Spleen (tissue), 7 donors: ENCODE data around the gene LSM5.

Experiments used
- POLR2A ChIP-seq, 3 donors: fragments of 450-650 bp; IDR thresholded peaks; one replicate each; pipeline ENCODE4 v1.5.1; 2017; ENCODE audit warnings: antibody characterized with exemption in 3 of 3, mild to moderate bottlenecking in 1 of 3
- TF ChIP-seq, protein P1 (sequence below), 11 experiments: fragments of 200-600 bp in 7 of 11; fragments of 450-650 bp in 4 of 11; sonication (generic) in 4 of 11; IDR thresholded peaks in 8 of 11; conservative IDR thresholded peaks in 3 of 11; 1 replicate in 7 of 11; 2 replicates in 4 of 11; pipeline versions ENCODE4 v1.4.0 to v1.8.0; 2016 to 2021; ENCODE audit warnings: antibody characterized with exemption in 11 of 11, inconsistent platforms in 4 of 11, mild to moderate bottlenecking in 1 of 11
- donor health status: DM: no; HTN: no; CAD: no; lungs with moderate emphysema.
- donor health status: DM: no; HTN: no; CAD: no.
- donor health status: DM: no; HTN: no; CAD: no.

DNA sequence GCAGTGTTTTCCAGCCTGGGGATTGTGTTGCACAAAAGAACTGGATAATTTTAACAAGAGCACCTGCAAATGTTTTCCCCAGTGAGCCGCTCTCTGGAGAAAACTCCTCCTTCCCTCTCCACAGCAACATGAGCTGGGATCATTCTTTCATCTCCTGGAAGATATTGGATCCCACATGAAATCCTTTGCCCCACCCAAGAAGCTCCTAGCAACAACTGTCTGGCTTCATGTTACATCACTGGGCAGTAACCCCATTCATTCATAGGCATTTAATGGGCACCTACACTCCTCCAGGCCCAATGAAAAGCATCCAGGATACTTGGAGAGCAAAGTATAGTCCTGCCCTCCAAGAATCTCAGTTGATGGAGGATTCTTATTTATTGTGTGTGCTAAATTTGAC is 27.2 kb downstream of the LSM5 start:
- TF ChIP-seq, protein P1, sequence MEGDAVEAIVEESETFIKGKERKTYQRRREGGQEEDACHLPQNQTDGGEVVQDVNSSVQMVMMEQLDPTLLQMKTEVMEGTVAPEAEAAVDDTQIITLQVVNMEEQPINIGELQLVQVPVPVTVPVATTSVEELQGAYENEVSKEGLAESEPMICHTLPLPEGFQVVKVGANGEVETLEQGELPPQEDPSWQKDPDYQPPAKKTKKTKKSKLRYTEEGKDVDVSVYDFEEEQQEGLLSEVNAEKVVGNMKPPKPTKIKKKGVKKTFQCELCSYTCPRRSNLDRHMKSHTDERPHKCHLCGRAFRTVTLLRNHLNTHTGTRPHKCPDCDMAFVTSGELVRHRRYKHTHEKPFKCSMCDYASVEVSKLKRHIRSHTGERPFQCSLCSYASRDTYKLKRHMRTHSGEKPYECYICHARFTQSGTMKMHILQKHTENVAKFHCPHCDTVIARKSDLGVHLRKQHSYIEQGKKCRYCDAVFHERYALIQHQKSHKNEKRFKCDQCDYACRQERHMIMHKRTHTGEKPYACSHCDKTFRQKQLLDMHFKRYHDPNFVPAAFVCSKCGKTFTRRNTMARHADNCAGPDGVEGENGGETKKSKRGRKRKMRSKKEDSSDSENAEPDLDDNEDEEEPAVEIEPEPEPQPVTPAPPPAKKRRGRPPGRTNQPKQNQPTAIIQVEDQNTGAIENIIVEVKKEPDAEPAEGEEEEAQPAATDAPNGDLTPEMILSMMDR (IDR thresholded peaks at IDR 0.05 in 8 of 11, conservative IDR thresholded peaks at IDR 0.05 in 3 of 11): no peak
- TF ChIP-seq POLR2A (IDR thresholded peaks at IDR 0.05): no peak
